ENCODE data around the gene SLX4IP.

The SLX4IP gene

GRCh38 chr20:10649080-10649796 is 214.1 kb downstream of the SLX4IP start:
- Histone ChIP-seq H3K27ac (ENCODE audit: low read depth, low read length) (no peak overlapping the region), H3K27me3 (ENCODE audit: insufficient read depth, low read length) (no peaks in the 10 kb centered on the region), H3K36me3 (ENCODE audit: insufficient read depth, low read length) (peaks cover 18% of the 10 kb centered on the region), H3K4me1 (ENCODE audit: control insufficient read depth, insufficient read depth, low read length, unreplicated experiment) (peaks cover 14% of the 10 kb centered on the region), H3K79me2 (ENCODE audit: control insufficient read depth, insufficient read depth, low read length, unreplicated experiment) (no peaks in the 10 kb centered on the region), H3K4me3 (ENCODE audit: low read depth, low read length) (no peak overlapping the region), H2AFZ (ENCODE audit: low read length, unreplicated experiment) (no peak overlapping the region)

GRCh38 chr20:10649797-10650160 is 214.7 kb downstream of the SLX4IP start:
- peaks cover 18% of the 10 kb centered on the region for H3K36me3 ChIP-seq (ENCODE audit: insufficient read depth, low read length)
- no peak overlapping the region for H3K27ac ChIP-seq (ENCODE audit: low read depth, low read length)
- no peaks in the 10 kb centered on the region for H3K79me2 ChIP-seq (ENCODE audit: control insufficient read depth, insufficient read depth, low read length, unreplicated experiment)
- H2AFZ ChIP-seq (ENCODE audit: low read length, unreplicated experiment), result no peak overlapping the region
- H3K4me3 ChIP-seq (ENCODE audit: low read depth, low read length), result no peak overlapping the region
- peaks cover 20% of the 10 kb centered on the region for H3K4me1 ChIP-seq (ENCODE audit: control insufficient read depth, insufficient read depth, low read length, unreplicated experiment)
- no peaks in the 10 kb centered on the region for H3K27me3 ChIP-seq (ENCODE audit: insufficient read depth, low read length)

GRCh38 chr20:10651227-10651990 is 216.3 kb downstream of the SLX4IP start:
- peaks cover 24% of the 10 kb centered on the region for H3K4me1 ChIP-seq (ENCODE audit: control insufficient read depth, insufficient read depth, low read length, unreplicated experiment)
- peaks cover 23% of the 10 kb centered on the region for H3K36me3 ChIP-seq (ENCODE audit: insufficient read depth, low read length)
- no peak overlapping the region for H3K27ac ChIP-seq (ENCODE audit: low read depth, low read length)
- no peak overlapping the region for H2AFZ ChIP-seq (ENCODE audit: low read length, unreplicated experiment)
- no peaks in the 10 kb centered on the region for H3K27me3 ChIP-seq (ENCODE audit: insufficient read depth, low read length)
- H3K4me3 ChIP-seq (ENCODE audit: low read depth, low read length), result no peak overlapping the region
- no peaks in the 10 kb centered on the region for H3K79me2 ChIP-seq (ENCODE audit: control insufficient read depth, insufficient read depth, low read length, unreplicated experiment)

- Histone ChIP-seq H3K27ac (ENCODE audit: low read depth, low read length) (peak overlapping the region; percentile 91; the same call in 1 of the 2 replicates), H3K4me1 (ENCODE audit: control insufficient read depth, insufficient read depth, low read length, unreplicated experiment) (peaks cover 24% of the 10 kb centered on the region), H3K4me3 (ENCODE audit: low read depth, low read length) (no peak overlapping the region), H2AFZ (ENCODE audit: low read length, unreplicated experiment) (no peak overlapping the region), H3K79me2 (ENCODE audit: control insufficient read depth, insufficient read depth, low read length, unreplicated experiment) (no peaks in the 10 kb centered on the region), H3K36me3 (ENCODE audit: insufficient read depth, low read length) (peaks cover 24% of the 10 kb centered on the region), H3K27me3 (ENCODE audit: insufficient read depth, low read length) (no peaks in the 10 kb centered on the region)
Measured at GRCh38 chr20:10652185-10652584, 217.1 kb downstream of the SLX4IP start.

GRCh38 chr20:10652660-10653261 is 217.7 kb downstream of the SLX4IP start:
- Histone ChIP-seq H3K4me3 (ENCODE audit: low read depth, low read length) (peak overlapping the region; percentile 62), H3K27ac (ENCODE audit: low read depth, low read length) (peak overlapping the region; percentile 91), H3K79me2 (ENCODE audit: control insufficient read depth, insufficient read depth, low read length, unreplicated experiment) (no peaks in the 10 kb centered on the region), H3K36me3 (ENCODE audit: insufficient read depth, low read length) (peaks cover 28% of the 10 kb centered on the region), H3K4me1 (ENCODE audit: control insufficient read depth, insufficient read depth, low read length, unreplicated experiment) (peaks cover 24% of the 10 kb centered on the region), H2AFZ (ENCODE audit: low read length, unreplicated experiment) (no peak overlapping the region), H3K27me3 (ENCODE audit: insufficient read depth, low read length) (no peaks in the 10 kb centered on the region)

- H3K27ac ChIP-seq (ENCODE audit: low read depth, low read length), result peak overlapping the region; percentile 91
- H3K79me2 ChIP-seq (ENCODE audit: control insufficient read depth, insufficient read depth, low read length, unreplicated experiment), result no peaks in the 10 kb centered on the region
- peaks cover 27% of the 10 kb centered on the region for H3K36me3 ChIP-seq (ENCODE audit: insufficient read depth, low read length)
- H3K4me3 ChIP-seq (ENCODE audit: low read depth, low read length), result peak overlapping the region; percentile 62
- H3K4me1 ChIP-seq (ENCODE audit: control insufficient read depth, insufficient read depth, low read length, unreplicated experiment), result peaks cover 24% of the 10 kb centered on the region
- H2AFZ ChIP-seq (ENCODE audit: low read length, unreplicated experiment), result peak overlapping the region; percentile 6
- H3K27me3 ChIP-seq (ENCODE audit: insufficient read depth, low read length), result no peaks in the 10 kb centered on the region
Measured at GRCh38 chr20:10653599-10654249, 218.6 kb downstream of the SLX4IP start.

- peaks cover 24% of the 10 kb centered on the region for H3K36me3 ChIP-seq (ENCODE audit: insufficient read depth, low read length)
- H2AFZ ChIP-seq (ENCODE audit: low read length, unreplicated experiment), result peak overlapping the region; percentile 6
- H3K27ac ChIP-seq (ENCODE audit: low read depth, low read length), result peak overlapping the region; percentile 91
- peaks cover 24% of the 10 kb centered on the region for H3K4me1 ChIP-seq (ENCODE audit: control insufficient read depth, insufficient read depth, low read length, unreplicated experiment)
- peak overlapping the region; percentile 62 for H3K4me3 ChIP-seq (ENCODE audit: low read depth, low read length)
- H3K27me3 ChIP-seq (ENCODE audit: insufficient read depth, low read length), result no peaks in the 10 kb centered on the region
- no peaks in the 10 kb centered on the region for H3K79me2 ChIP-seq (ENCODE audit: control insufficient read depth, insufficient read depth, low read length, unreplicated experiment)
Measured at GRCh38 chr20:10654250-10654610, 219.1 kb downstream of the SLX4IP start.

- H3K4me1 ChIP-seq (ENCODE audit: control insufficient read depth, insufficient read depth, low read length, unreplicated experiment), result peaks cover 24% of the 10 kb centered on the region
- no peak overlapping the region for H3K4me3 ChIP-seq (ENCODE audit: low read depth, low read length)
- no peaks in the 10 kb centered on the region for H3K79me2 ChIP-seq (ENCODE audit: control insufficient read depth, insufficient read depth, low read length, unreplicated experiment)
- no peaks in the 10 kb centered on the region for H3K27me3 ChIP-seq (ENCODE audit: insufficient read depth, low read length)
- H2AFZ ChIP-seq (ENCODE audit: low read length, unreplicated experiment), result no peak overlapping the region
- H3K36me3 ChIP-seq (ENCODE audit: insufficient read depth, low read length), result peaks cover 21% of the 10 kb centered on the region
- peak overlapping the region; percentile 91 for H3K27ac ChIP-seq (ENCODE audit: low read depth, low read length)
Measured at GRCh38 chr20:10654630-10655029, 219.5 kb downstream of the SLX4IP start.

GRCh38 chr20:10655720-10656669 is 220.9 kb downstream of the SLX4IP start:
- peaks cover 38% of the 10 kb centered on the region for H3K4me1 ChIP-seq (ENCODE audit: control insufficient read depth, insufficient read depth, low read length, unreplicated experiment)
- no peak overlapping the region for H3K27ac ChIP-seq (ENCODE audit: low read depth, low read length)
- no peaks in the 10 kb centered on the region for H3K79me2 ChIP-seq (ENCODE audit: control insufficient read depth, insufficient read depth, low read length, unreplicated experiment)
- H3K4me3 ChIP-seq (ENCODE audit: low read depth, low read length), result no peak overlapping the region
- H2AFZ ChIP-seq (ENCODE audit: low read length, unreplicated experiment), result no peak overlapping the region
- no peaks in the 10 kb centered on the region for H3K27me3 ChIP-seq (ENCODE audit: insufficient read depth, low read length)
- H3K36me3 ChIP-seq (ENCODE audit: insufficient read depth, low read length), result peaks cover 19% of the 10 kb centered on the region

GRCh38 chr20:10657453-10657852 is 222.3 kb downstream of the SLX4IP start:
- H2AFZ ChIP-seq (ENCODE audit: low read length, unreplicated experiment), result no peak overlapping the region
- H3K27me3 ChIP-seq (ENCODE audit: insufficient read depth, low read length), result no peaks in the 10 kb centered on the region
- H3K79me2 ChIP-seq (ENCODE audit: control insufficient read depth, insufficient read depth, low read length, unreplicated experiment), result no peaks in the 10 kb centered on the region
- H3K4me1 ChIP-seq (ENCODE audit: control insufficient read depth, insufficient read depth, low read length, unreplicated experiment), result peaks cover 37% of the 10 kb centered on the region
- H3K27ac ChIP-seq (ENCODE audit: low read depth, low read length), result no peak overlapping the region
- no peak overlapping the region for H3K4me3 ChIP-seq (ENCODE audit: low read depth, low read length)
- H3K36me3 ChIP-seq (ENCODE audit: insufficient read depth, low read length), result peaks cover 17% of the 10 kb centered on the region

All from ACC112 (cell line).